GM19372 (cell line): ENCODE measurements around the gene FAM153A.
"Not testable (repeated sequence)": the region's sequence is repeated elsewhere in the genome, so short reads cannot be mapped to it uniquely, and the experiment has no call there.

Experiments used
- ATAC-seq: cut with Tn5 transposase; IDR thresholded peaks from one replicate; pipeline ENCODE4 v1.9.1; 2021; ENCODE audit warnings: mild to moderate bottlenecking, low read depth, moderate library complexity; ENCODE audit not compliant: unreplicated experiment

Gene FAM153A

GRCh38 chr5:177760954-177761353 is 21.7 kb downstream of the FAM153A start:
- ATAC-seq = not testable (repeated sequence)

- not testable (repeated sequence) for ATAC-seq
These were observed 35.3 kb downstream of the FAM153A start for GRCh38 chr5:177747354-177747753.

GRCh38 chr5:177724858-177725257 is 57.8 kb downstream of the FAM153A start:
- ATAC-seq = not testable (repeated sequence)

- ATAC-seq = not testable (repeated sequence)
These were observed 58.7 kb downstream of the FAM153A start for GRCh38 chr5:177723831-177724485.

- not testable (repeated sequence) for ATAC-seq
These were observed 59.9 kb downstream of the FAM153A start for GRCh38 chr5:177722829-177723228.

- not testable (repeated sequence) for ATAC-seq
These were observed 62.7 kb downstream of the FAM153A start for GRCh38 chr5:177719989-177720388.

- not testable (repeated sequence) for ATAC-seq
These were observed 67.3 kb downstream of the FAM153A start for GRCh38 chr5:177715423-177715822.

- ATAC-seq = not testable (repeated sequence)
These were observed 86.6 kb downstream of the FAM153A start for GRCh38 chr5:177696100-177696499.

- not testable (repeated sequence) for ATAC-seq
These were observed 87.3 kb downstream of the FAM153A start for GRCh38 chr5:177695356-177695930.

GRCh38 chr5:177694518-177694835 is 88.2 kb downstream of the FAM153A start:
- ATAC-seq = not testable (repeated sequence)

GRCh38 chr5:177693671-177694517 is 88.8 kb downstream of the FAM153A start:
- not testable (repeated sequence) for ATAC-seq

GRCh38 chr5:177692969-177693368 is 89.7 kb downstream of the FAM153A start:
- ATAC-seq = not testable (repeated sequence)

GRCh38 chr5:177692507-177692906 is 90.2 kb downstream of the FAM153A start:
- ATAC-seq = not testable (repeated sequence)

GRCh38 chr5:177689011-177689610 is 93.6 kb downstream of the FAM153A start:
- not testable (repeated sequence) for ATAC-seq

GRCh38 chr5:177688091-177688490 is 94.6 kb downstream of the FAM153A start:
- ATAC-seq = not testable (repeated sequence)

- not testable (repeated sequence) for ATAC-seq
These were observed 100.8 kb downstream of the FAM153A start for GRCh38 chr5:177681920-177682319.
